AG09319 (cell line): ENCODE data around the gene MAD1L1.

Experiments
- DNase-seq: peaks from one replicate; pipeline ENCODE4 v3.0.0-alpha.2; 2010; ENCODE audit warnings: low read depth; ENCODE audit errors: extremely low read depth
- TF ChIP-seq, protein P1 (sequence below): IDR thresholded peaks from 2 replicates; pipeline ENCODE4 v1.5.1; 2011; ENCODE audit warnings: low read depth, mild to moderate bottlenecking, inconsistent platforms, low read length, moderate library complexity

Gene MAD1L1

DNA sequence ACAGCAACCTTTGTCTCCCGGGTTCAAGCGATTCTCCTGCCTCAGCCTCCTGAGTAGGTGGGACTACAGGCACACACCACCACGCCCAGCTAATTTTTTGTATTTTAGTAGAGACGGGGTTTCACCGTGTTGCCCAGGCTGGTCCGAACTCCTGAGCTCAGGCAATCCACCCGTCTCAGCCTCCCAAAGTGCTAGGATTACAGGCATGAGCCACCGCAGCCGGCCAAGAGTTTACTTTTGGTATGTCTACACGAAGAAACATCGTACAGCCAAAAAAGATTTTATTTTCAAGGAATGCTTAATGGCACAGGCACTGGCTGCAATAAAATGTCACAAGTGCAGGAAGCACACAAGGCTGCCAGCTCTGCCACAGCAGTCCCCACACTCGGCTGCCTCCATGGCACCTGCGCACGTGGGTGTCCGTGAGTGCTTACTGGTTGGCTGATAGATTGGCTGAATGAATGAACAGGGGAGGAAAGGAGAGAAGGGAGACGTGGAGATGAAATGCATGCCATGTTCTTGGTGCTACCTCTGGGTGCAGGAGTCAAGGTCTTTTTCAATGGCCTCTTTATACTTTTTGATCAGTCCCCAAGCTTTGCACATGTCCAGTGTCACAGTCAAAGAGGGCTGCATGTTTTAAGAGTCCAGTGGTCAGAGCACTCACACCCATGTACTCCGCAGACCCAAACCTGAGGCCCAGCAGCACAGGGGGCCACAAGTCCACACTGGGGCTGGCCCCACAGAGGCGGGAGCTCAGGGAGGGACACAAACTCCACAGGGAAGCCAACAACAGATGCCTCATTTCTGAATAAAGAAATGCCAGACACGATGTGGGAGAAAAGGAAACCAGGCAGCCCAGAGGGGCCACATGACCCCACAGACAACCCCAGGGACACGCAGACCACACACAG, 198.2 kb downstream of the MAD1L1 start:
- TF ChIP-seq, protein P1, sequence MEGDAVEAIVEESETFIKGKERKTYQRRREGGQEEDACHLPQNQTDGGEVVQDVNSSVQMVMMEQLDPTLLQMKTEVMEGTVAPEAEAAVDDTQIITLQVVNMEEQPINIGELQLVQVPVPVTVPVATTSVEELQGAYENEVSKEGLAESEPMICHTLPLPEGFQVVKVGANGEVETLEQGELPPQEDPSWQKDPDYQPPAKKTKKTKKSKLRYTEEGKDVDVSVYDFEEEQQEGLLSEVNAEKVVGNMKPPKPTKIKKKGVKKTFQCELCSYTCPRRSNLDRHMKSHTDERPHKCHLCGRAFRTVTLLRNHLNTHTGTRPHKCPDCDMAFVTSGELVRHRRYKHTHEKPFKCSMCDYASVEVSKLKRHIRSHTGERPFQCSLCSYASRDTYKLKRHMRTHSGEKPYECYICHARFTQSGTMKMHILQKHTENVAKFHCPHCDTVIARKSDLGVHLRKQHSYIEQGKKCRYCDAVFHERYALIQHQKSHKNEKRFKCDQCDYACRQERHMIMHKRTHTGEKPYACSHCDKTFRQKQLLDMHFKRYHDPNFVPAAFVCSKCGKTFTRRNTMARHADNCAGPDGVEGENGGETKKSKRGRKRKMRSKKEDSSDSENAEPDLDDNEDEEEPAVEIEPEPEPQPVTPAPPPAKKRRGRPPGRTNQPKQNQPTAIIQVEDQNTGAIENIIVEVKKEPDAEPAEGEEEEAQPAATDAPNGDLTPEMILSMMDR: no peak
- no peak for DNase-seq

DNA sequence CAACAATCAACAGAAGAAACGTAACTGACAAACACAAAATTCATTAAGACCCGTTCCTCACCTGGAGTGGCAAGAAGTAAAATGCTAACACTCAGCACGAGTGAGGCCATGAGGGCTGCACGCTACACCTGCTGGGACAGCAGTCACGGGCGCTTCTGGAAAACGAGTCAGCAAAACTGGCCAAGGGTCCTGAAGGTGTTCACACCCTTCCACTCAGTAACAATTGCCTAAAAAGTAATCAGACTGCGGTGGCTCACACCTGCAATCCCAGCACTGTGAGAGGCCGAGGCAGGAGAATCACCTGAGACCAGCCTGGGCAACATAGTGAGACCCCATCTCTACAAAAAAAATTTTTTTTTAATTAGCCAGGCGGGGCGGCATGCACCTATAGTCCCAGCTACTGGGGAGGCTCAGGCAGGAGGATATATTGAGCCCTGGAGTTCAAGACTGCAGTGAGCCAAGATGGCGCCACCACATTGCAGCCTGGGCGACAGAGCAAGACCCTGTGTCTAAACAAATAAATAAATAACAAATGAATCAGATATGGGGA, 199.1 kb downstream of the MAD1L1 start:
- DNase-seq: no peak
- TF ChIP-seq, protein P1: no peak

DNA sequence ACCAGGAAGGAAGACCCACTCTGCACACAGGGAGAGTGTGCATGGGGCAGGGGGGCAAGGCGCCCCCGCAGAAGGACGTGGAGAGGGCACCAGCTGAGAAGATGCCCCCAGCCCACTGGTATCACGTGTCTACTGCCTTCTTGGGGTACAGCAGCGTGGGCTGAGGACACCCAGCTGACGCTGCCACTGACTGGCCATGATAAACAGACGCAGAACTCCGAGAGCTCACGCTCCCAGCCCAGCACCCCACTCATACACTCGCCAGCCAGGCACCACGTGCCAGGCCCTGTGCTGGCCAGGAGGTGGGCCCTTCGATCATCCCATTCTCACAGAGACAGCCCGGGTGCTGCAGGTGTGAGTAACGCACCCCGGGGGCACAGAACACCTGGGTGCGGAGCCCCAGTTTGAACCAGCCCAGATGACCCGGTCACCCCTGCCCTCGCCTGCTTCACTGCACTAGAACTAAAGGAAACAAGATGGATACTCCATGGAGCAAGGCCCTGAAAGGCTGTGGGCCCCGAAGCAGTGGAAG, 199.8 kb downstream of the MAD1L1 start:
- no peak for DNase-seq
- TF ChIP-seq, protein P1: no peak

DNA sequence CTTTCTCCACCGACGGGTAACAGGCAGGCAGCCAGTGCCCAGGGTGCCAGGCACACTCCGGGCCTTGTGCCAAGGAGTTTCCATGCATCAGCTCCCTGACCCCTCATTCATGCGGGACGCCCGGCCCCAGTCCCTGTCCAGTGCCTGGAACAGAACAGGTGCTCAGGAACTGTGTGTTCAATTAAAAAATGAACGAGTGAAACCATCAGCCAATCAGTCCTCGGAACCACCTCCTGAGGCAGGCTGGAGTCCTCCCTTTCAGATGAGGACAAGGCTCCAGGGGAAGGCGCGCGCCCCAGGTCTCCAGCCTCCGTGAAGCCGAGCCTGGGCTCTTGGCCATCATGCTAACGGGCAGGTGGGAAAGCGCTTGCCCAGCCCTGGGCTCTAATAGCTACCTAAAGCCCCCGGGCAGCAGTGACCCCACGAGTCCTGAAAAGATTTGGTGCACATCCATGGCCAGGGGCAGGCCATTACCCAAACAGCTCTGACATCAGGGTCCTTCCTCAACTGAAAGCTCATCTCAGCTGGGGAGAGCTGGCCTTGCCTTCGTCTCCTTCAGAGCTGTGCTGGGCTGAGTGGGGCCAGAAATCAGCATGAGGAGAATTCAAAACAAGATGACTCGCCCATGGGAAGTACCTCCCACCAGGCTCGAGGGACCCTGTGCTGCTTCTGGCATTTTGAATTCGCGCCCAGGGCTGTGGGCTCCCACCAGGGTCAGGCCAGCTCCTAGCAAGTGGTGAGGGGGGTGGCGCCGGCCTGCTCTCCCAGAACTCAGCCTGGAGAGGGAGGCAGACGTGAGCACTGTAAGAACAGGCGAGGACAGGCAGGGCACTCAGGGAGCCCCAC, 200.5 kb downstream of the MAD1L1 start:
- DNase-seq: no peak
- TF ChIP-seq, protein P1: no peak

DNA sequence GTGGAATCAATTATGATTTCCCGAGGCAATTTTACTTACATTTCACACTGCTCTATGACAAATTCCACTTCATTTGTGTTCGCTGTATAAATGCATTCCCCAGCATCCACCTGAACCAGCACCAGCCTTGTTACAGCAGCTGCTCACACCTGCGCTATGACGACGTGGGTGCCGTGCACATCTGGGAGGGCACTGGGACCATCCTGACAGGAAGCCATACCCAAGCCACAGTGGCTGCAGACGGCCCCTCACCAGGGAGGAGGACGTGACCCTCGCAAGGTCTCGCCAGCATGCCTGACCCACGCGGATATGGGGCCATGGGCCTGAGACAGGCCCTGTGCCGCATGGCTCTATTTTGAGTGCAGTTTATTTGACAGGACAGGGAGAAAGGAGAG, 201.3 kb downstream of the MAD1L1 start:
- DNase-seq: no peak
- TF ChIP-seq, protein P1: no peak

DNA sequence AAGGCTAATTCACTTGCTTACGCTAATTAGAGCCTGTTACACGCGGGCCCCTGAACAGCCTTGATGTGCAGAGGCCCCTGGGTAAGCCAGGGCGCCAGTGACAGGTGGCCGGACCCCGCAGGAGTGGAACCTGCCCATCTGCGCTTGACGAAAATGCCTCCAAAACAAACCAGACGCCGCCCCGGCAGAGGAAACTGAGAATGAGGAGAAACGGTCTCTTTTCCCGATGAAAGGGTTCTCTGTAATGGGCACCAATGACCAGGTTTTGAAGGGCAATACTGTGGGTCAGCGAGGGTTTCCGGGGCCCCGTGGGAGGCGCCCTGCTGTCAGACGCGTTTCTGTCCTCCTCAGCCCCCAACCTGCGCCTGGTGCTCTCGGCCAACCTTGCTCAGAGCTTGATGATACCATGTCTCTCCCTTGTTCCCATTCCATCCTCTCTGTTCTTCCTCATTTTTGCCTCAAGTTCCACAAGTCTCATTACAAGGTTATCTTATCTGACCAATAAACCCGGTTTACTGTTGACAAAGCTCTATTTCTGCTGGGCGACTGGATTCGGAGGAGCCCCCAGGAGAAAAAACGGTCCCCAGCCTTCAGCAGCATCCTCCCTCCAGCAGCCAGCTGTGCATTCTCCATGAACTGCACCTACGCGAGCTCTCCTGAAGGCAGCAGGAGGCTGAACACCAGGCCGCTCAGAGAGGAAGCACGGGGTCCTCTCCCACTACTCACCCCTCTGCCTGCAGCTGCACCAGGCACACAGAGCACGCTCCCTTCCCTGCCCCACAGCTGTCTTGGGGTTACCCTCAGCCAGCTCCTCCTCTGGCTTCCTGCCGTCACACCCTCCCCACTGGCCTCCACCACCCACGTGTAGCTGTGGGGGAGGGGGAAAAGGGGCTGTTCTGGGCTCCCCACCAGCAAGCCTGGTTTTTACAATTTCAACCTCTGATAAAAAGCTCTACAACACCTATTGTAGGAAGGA, 202.0 kb downstream of the MAD1L1 start:
- TF ChIP-seq, protein P1: no peak
- no peak for DNase-seq
